GM18508 (cell line): ENCODE measurements around the gene ARL4A.
A peak's percentile ranks its signal among the peaks of the same experiment; 100 is the strongest.
"Not testable (repeated sequence)": the region's sequence is repeated elsewhere in the genome, so short reads cannot be mapped to it uniquely, and the experiment has no call there.

Experiments used
- ATAC-seq: cut with Tn5 transposase; IDR thresholded peaks from one replicate; pipeline ENCODE4 v1.9.1; 2021; ENCODE audit warnings: moderate number of reproducible peaks; ENCODE audit not compliant: insufficient read depth, unreplicated experiment

The ARL4A gene

GRCh38 chr7:12660986-12661385 is 26.4 kb upstream of the ARL4A start:
- not testable (repeated sequence) for ATAC-seq

- ATAC-seq, result no peak
These were observed 25.9 kb upstream of the ARL4A start for GRCh38 chr7:12661581-12661980.

DNA sequence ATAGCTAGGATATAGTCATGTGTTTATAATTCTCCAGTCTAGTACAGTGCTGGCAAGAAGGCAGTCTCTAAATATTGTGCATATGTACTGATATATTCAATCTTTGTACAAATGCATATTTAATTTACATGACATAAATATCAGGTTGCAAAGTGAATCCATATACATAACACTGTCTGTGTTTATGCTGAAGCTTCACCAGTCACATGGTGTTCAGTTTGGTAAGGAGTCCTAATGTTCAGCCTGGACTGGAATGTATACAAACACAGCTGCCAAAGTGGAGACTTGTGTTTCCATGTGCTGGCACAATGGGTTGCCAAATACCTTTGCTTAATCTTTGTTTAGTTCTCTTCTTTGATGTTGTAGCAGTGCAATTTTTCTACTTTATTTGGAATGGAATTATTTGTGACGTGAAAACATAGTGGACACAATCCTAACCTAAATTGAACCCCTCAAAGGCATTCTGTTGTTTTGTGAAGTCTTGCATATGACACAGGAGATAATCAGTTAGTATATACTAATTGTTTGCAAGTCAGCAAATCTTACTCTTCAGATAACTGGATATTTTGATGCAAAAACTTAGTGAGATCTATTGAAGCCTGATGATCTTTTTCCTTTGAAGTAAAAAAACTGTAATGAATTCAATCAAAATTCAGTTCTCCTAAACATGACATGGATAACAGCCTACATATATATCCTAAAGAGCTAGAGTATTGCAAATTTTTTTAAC is 17.3 kb upstream of the ARL4A start:
- ATAC-seq, result no peak

- ATAC-seq, result no peak
These were observed 16.5 kb upstream of the ARL4A start for GRCh38 chr7:12670743-12671520.

- ATAC-seq, result not testable (repeated sequence)
These were observed 14.0 kb upstream of the ARL4A start for GRCh38 chr7:12673436-12673835.

- no peak for ATAC-seq
These were observed 13.4 kb upstream of the ARL4A start for GRCh38 chr7:12674053-12674452.

GRCh38 chr7:12674861-12675260 is 12.6 kb upstream of the ARL4A start:
- ATAC-seq, result no peak

GRCh38 chr7:12683678-12684585 is 3.5 kb upstream of the ARL4A start:
- no peak for ATAC-seq

DNA sequence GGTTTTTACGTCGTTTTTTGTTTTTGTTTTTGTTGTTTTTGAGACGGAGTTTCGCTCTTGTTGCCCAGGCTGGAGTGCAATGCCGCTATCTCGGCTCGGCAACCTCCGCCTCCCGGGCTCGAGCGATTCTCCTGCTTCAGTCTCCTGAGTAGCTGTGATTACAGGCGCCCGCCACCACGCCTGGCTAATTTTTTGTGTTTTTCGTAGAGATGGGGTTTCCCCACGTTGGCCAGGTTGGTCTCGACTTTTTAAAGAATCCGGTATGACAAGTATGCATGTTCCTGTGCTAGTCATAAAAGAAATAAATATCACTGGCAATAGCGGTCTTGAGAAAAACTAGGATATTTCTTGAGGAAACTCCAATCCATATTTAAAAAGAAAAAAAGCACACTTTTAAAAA is 2.7 kb upstream of the ARL4A start:
- no peak for ATAC-seq

- no peak for ATAC-seq
These were observed 1.9 kb upstream of the ARL4A start for GRCh38 chr7:12685550-12685949.

- peak; percentile 83 for ATAC-seq
These were observed 1.1 kb upstream of the ARL4A start for GRCh38 chr7:12686234-12686890.

DNA sequence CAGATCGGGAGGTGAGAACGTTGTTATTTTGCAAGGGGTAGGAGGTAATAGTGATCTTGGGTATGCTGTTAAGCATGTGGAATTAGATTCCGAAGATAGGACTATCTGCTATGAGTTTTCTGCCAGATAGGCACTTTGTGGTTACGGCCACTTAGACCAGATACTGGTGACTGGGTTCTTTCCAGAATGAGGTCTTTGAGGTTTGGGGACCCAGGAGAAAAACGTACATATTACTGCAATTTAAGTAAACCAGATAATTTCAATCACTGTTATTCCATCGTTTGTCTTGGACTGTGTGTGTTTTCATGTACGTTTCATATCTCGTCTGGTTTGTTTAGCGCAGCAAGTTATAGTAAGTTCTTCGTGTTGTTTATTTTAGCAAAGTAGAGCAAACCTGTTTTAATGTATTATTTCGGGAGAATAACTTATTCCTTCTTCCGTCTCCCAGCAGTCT is 312 bp downstream of the ARL4A start:
- ATAC-seq, result no peak

GRCh38 chr7:12688485-12689170 is 1.2 kb downstream of the ARL4A start:
- ATAC-seq, result not testable (repeated sequence)

GRCh38 chr7:12689451-12689850 is 2.0 kb downstream of the ARL4A start:
- ATAC-seq, result no peak

GRCh38 chr7:12690041-12690878 is 2.8 kb downstream of the ARL4A start:
- ATAC-seq, result no peak

DNA sequence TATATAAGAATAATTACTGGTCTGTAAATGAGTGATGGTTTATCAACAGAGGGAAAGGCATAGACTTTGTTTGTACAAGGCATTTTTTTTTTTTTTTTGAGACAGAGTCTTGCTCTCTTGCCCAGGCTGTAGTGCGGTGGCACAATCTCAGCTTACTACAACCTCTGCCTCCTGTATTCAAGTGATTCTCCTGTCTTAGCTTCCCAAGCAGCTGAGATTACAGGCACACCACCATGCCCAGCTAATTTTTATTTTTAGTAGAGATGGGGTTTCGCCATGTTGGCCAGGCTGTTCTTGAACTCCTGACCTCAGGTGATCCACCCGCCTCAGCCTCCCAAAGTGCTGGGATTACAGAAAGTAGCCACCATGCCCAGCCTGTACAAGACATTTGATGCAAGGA is 4.0 kb downstream of the ARL4A start:
- ATAC-seq, result not testable (repeated sequence)

DNA sequence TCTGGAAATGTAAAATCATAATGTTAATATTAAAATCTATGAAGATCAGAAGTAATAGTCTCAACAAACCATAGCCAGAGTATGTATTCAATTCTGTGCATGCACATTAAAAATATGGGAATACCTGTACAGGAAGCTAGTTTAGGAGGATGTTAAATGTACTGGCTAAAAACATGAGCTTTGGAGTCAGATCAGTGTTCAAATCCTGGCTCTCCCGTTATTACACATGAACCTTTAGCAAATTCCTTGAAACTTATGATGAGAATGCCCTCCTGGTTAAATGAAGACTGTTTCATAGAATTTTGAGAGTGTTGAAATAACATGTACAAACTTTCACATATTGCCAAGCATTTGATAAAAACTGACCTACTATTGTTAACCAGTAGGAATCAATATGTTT is 4.6 kb downstream of the ARL4A start:
- ATAC-seq, result no peak

DNA sequence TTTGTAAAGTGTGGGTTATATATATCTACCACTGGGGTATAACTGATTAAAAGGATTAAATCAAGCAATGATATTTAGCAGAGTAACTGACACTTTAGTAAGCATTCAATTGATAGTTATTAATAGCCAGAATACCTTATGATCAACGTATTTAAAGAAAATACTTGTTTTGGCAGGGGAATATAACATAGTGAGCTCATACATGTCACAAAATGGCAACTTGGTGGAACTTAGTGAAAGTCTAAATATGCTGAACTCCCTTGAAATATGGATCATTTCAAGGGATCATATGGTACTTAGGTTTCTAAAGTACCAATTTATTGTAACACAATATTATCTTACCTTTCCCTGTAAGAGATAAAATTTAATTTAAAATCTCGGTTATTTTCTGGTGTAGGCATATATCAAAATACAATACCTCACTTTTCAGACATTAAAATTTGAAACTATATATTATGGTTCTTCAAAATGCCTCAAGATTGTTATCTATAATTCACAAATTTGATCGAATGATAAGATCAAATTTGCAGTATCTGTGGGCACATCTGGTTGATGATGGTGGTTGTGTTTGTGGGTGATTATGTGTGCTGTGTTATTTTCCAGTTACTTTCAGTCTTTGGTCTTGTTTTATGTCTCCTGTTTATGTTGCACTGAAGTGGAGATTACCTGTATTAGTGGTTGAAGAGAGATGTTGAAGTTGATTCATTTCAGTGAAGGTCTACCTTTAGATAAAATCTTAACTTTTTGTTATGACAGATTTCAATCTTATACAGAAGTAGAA is 5.2 kb downstream of the ARL4A start:
- ATAC-seq, result no peak
